ENCODE measurements around the gene IL1R2.

DNA sequence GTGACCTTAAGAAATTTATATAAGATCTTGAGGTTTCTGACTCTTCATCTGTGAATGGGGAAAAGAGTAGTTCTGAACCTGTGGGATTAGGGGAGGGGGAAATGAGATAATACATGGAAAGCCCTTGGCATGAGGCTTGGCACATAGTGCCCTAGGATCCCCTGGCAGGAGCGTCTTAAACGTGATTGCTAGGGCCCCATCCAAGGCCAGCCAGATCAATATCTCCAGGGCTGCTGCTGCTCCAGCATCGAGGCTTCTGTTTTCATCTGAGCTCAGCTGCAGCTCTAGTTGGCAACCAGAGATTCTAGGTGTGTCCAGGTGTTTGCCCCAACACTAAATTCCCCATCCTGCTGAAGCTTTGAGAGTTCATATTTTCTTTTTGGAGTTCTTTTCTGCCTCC is 71.0 kb downstream of the IL1R2 start:
- TF ChIP-seq, protein P1, sequence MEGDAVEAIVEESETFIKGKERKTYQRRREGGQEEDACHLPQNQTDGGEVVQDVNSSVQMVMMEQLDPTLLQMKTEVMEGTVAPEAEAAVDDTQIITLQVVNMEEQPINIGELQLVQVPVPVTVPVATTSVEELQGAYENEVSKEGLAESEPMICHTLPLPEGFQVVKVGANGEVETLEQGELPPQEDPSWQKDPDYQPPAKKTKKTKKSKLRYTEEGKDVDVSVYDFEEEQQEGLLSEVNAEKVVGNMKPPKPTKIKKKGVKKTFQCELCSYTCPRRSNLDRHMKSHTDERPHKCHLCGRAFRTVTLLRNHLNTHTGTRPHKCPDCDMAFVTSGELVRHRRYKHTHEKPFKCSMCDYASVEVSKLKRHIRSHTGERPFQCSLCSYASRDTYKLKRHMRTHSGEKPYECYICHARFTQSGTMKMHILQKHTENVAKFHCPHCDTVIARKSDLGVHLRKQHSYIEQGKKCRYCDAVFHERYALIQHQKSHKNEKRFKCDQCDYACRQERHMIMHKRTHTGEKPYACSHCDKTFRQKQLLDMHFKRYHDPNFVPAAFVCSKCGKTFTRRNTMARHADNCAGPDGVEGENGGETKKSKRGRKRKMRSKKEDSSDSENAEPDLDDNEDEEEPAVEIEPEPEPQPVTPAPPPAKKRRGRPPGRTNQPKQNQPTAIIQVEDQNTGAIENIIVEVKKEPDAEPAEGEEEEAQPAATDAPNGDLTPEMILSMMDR (IDR thresholded peaks at IDR 0.05; ENCODE audit: low read depth, low read length, poor library complexity, severe bottlenecking), result no peak
- TF ChIP-seq EZH2phosphoT487 (IDR thresholded peaks at IDR 0.05; ENCODE audit: borderline replicate concordance, low read length), result no peak
